ENCODE data around the gene TNRC18.

GRCh38 chr7:5472432-5473315 lies 49.0 kb upstream of the TNRC18 start:
- TF ChIP-seq CTCF (IDR thresholded peaks at IDR 0.05; ENCODE audit: insufficient read depth, low read length, poor library complexity, severe bottlenecking): no peak
- TF ChIP-seq EZH2phosphoT487 (conservative IDR thresholded peaks at IDR 0.05; ENCODE audit: low read length): no peak

Data from SU-DHL-6 (cell line).